GM12891 (cell line): Measurements from ENCODE around the gene MGMT.

Experiments used
- POLR2A ChIP-seq: IDR thresholded peaks from 2 replicates; pipeline ENCODE4 v1.6.1; 2011; ENCODE audit warnings: low read depth, low read length, control low read depth
- POLR2AphosphoS5 ChIP-seq: IDR thresholded peaks from 2 replicates; pipeline ENCODE4 v1.6.1; 2011; ENCODE audit warnings: low read depth, low read length, control low read depth
- POU2F2 ChIP-seq: IDR thresholded peaks from 2 replicates; pipeline ENCODE4 v1.6.1; 2011; ENCODE audit warnings: low read depth, mild to moderate bottlenecking, control low read depth, low read length, moderate library complexity
- SPI1 ChIP-seq: IDR thresholded peaks from 2 replicates; pipeline ENCODE4 v1.6.1; 2011; ENCODE audit warnings: low read depth, low read length, control low read depth
- TAF1 ChIP-seq: IDR thresholded peaks from 2 replicates; pipeline ENCODE4 v1.6.1; 2011; ENCODE audit warnings: low read depth, low read length, control low read depth

GRCh38 chr10:129725011-129725410 lies 258.0 kb downstream of the MGMT start:
- TF ChIP-seq POLR2A (no peak), POLR2AphosphoS5 (no peak), POU2F2 (no peak), TAF1 (no peak), SPI1 (no peak)
